Left hindlimb (tissue), 1 donor: ENCODE data around the gene CTDP1.
A peak's percentile ranks its signal among the peaks of the same experiment; 100 is the strongest.
"Not testable (repeated sequence)": the region's sequence is repeated elsewhere in the genome, so short reads cannot be mapped to it uniquely, and the experiment has no call there.

Experiments used
- DNase-seq: peaks from one replicate; pipeline ENCODE4 v3.0.0-alpha.2; 2018

Gene CTDP1

GRCh38 chr18:79727211-79727610 lies 47.6 kb downstream of the CTDP1 start:
- DNase-seq = no peak

- no peak for DNase-seq
Measured at GRCh38 chr18:79728931-79729586, 49.5 kb downstream of the CTDP1 start.

- DNase-seq = no peak
Measured at GRCh38 chr18:79729611-79730010, 50.0 kb downstream of the CTDP1 start.

GRCh38 chr18:79730804-79731203 lies 51.2 kb downstream of the CTDP1 start:
- DNase-seq = no peak

- not testable (repeated sequence) for DNase-seq
Measured at GRCh38 chr18:79731881-79732720, 52.5 kb downstream of the CTDP1 start.

GRCh38 chr18:79732721-79733025 lies 53.1 kb downstream of the CTDP1 start:
- DNase-seq = no peak

- DNase-seq = peak; percentile 55
Measured at GRCh38 chr18:79733135-79733701, 53.6 kb downstream of the CTDP1 start.

GRCh38 chr18:79733986-79734770 lies 54.6 kb downstream of the CTDP1 start:
- DNase-seq = no peak

- DNase-seq = no peak
Measured at GRCh38 chr18:79735071-79735980, 55.7 kb downstream of the CTDP1 start.

GRCh38 chr18:79736230-79736629 lies 56.6 kb downstream of the CTDP1 start:
- no peak for DNase-seq

- DNase-seq = no peak
Measured at GRCh38 chr18:79736846-79737245, 57.2 kb downstream of the CTDP1 start.

- no peak for DNase-seq
Measured at GRCh38 chr18:79737426-79737825, 57.8 kb downstream of the CTDP1 start.

GRCh38 chr18:79738041-79738461 lies 58.4 kb downstream of the CTDP1 start:
- peak; percentile 26 for DNase-seq

- peak; percentile 23 for DNase-seq
Measured at GRCh38 chr18:79738581-79739439, 59.2 kb downstream of the CTDP1 start.

GRCh38 chr18:79739440-79739778 lies 59.8 kb downstream of the CTDP1 start:
- peak; percentile 9 for DNase-seq

- peak; percentile 3 for DNase-seq
Measured at GRCh38 chr18:79740047-79740446, 60.4 kb downstream of the CTDP1 start.

GRCh38 chr18:79740521-79741361 lies 61.1 kb downstream of the CTDP1 start:
- DNase-seq = peak; percentile 37

- peak; percentile 4 for DNase-seq
Measured at GRCh38 chr18:79741362-79741700, 61.7 kb downstream of the CTDP1 start.

- peak; percentile 0 for DNase-seq
Measured at GRCh38 chr18:79742076-79742475, 62.5 kb downstream of the CTDP1 start.

GRCh38 chr18:79744625-79745024 lies 65.0 kb downstream of the CTDP1 start:
- DNase-seq = no peak
